Cerebellar cortex (tissue), 1 donor: ENCODE results near the gene STAB2.

ENCODE experiments used
- DNase-seq: peaks from one replicate; pipeline ENCODE4 v3.0.0-alpha.2; 2015; ENCODE audit warnings: low spot score

Gene STAB2

GRCh38 chr12:103783744-103784664 is 196.9 kb downstream of the STAB2 start:
- peak; percentile 29 for DNase-seq

- no peak for DNase-seq
These were observed 198.4 kb downstream of the STAB2 start for GRCh38 chr12:103785243-103786031.

- DNase-seq, result no peak
These were observed 199.1 kb downstream of the STAB2 start for GRCh38 chr12:103786201-103786600.

DNA sequence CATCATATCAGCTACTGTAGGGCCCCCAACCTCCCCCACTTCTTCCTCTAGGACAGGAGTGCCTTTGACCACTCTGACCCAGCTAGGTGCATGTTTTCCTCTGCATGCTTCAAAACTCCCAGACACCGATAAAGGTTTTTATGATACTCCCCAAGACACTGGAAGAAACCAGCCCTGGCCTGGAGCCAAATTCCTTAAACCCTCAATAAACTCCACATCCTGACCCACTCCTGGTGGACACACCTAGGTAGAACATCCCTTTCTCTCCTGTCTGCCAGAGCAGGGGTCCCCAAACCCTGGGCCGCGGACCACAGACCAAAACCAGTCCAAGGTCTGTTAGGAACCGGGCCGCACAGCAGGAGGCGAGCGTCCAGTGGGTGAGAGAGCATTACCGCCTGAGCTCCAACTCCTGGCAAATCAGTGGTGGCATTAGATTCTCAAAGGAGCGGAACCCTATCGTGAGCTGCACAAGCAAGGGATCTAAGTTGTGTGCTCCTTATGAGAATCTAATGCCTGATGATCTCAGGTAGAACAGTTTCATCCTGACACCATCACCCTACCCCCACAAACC is 204.4 kb downstream of the STAB2 start:
- no peak for DNase-seq

DNA sequence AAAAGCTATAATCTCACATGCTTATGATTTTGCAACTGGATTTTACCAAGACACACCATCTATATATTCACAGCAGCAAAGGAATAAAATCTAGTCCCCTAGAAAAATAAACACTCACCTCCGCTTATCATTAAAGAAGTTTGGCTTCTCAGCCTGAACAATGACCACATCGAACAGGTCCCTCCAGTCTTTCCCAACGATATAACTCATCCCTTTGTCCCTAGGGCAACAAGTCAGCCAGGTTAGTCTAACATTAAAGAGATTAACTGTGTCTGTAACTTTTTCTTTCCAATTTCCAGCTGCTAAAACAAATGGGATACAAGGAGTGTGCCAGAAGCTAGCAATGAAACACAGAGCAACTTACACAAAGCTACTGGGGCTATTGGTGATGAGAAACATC is 206.0 kb downstream of the STAB2 start:
- no peak for DNase-seq

DNA sequence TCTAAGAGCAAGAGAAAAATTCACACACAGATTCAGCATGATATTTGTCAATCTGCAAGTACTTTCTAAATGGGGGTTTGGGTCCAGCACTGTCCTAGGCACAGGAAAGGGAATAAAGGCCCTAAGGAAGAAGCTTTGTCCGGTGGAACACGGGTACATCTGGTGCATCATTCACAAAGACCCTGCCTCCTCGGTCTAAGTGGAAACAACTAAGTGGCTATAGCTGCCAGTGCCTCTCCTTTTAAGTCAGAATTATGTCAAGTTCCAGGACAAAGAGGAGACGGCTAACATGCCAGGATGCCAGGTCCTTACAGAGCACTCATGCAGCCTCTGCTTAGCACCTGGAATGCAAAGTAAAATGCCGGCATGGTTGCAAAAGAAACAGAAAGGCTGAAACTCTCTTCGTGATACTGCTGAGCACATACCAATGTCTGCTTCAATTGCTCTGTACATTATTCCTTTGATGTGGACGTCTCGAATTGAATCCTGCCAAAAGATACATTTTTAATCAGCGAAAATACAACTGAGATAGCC is 206.5 kb downstream of the STAB2 start:
- DNase-seq, result no peak

GRCh38 chr12:103794309-103795213 is 207.5 kb downstream of the STAB2 start:
- no peak for DNase-seq

DNA sequence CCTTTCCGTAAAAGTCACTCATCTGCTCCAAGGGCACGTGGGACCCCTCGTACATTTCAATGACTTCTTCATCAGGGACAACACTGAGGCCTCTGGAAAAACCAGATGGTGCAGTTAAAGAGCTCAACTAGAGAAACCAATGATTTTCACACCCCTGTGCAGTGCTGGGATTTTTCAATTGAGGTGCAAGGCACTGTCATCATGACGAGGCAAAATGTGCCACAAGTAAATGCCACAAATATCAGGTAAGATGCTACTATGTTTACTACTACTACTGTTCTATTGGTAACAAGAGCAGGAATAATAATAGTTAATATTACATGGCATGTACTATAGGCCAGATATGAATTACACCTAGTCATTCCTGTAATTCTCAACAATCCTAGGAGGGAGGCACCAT is 211.5 kb downstream of the STAB2 start:
- DNase-seq, result no peak

DNA sequence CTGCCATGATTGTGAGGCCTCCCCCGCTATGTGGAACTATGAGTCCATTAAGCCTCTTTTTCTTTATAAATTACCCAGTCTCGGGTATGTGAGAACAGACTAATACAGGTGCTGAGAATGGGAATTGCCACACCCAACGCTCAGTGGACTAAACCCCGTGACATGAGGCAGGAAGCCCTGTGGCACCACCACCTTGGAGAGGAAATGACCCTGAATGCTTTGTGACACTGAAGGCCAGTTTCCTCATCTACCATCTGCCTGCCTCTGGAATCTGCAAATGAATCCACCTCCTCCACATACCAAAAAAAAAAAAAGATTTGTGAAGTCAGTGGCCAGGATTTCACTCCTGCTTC is 212.4 kb downstream of the STAB2 start:
- no peak for DNase-seq

DNA sequence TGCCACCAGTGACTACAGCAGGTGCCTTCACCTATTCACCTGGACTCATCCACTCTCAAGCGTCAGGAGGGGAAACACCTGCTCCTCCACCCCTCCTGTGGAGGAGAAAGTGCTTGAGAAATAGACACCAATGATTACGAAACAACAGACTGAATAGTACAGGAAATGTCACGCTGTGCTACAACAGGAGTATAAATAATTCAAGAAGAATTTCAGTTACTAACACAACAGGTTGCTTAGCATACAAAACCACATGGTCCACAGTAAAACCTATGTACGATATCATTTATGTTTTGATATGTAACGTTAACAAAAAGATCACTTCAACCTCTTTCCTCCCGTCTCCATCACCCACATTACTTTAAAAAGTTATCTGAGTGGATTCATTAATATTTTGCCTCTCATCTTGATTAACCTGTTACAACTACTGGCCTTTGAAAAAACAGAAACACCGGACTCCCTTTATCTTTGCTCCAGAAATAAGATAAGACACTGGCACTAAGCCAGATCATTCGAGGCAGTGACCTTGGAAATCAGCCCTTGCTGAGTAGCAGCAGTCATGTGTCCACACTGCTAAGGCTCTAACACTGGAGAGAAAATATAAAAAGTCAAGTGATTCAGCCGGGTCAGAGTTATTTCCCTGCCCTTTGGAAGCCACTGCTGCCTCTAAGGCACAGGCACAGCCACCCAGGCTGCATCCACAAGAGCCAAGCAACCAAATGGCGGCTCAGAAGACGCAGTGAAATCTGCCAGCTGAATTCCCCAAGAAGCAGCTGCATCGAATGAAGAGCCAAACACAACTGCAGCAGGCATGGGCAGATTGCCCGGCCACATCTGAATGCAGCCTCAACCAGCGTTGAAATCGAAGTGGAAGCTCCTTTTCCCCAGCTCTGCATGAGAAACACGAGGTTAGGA is 213.0 kb downstream of the STAB2 start:
- DNase-seq, result no peak

- no peak for DNase-seq
These were observed 214.9 kb downstream of the STAB2 start for GRCh38 chr12:103801709-103802585.

DNA sequence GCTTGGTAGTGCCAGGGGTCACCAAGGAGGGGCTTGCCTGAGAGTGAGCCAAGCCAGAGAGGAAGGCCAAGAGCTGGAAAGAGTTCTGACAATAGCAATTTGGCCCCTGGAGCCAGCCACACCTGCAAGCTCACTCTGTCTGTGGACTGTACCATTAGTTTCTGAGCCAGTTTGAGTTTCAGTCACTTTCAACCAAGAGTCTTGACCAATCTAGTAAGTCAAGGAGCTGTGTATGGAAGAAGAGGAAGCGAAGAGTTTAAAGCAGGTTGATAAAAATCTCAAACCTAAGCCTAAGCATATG is 215.5 kb downstream of the STAB2 start:
- DNase-seq, result no peak

DNA sequence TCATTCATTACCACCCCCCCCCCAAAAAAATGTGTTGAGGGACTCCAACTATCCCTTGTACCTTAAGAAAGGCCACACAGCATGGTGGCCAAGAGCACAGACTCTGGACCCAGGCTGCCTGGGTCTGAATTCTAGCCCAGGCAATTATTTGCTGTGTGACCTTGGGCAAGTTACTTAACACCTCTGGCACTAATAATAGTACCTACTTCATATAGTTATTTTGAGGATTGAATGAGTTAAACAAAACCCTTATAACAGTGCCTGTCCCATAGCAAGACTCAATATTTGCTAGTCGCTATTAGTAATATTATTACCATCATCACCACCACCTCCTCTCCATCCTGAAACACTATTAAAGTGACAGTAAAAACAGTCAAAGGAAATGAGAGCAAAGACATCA is 216.8 kb downstream of the STAB2 start:
- DNase-seq, result no peak

DNA sequence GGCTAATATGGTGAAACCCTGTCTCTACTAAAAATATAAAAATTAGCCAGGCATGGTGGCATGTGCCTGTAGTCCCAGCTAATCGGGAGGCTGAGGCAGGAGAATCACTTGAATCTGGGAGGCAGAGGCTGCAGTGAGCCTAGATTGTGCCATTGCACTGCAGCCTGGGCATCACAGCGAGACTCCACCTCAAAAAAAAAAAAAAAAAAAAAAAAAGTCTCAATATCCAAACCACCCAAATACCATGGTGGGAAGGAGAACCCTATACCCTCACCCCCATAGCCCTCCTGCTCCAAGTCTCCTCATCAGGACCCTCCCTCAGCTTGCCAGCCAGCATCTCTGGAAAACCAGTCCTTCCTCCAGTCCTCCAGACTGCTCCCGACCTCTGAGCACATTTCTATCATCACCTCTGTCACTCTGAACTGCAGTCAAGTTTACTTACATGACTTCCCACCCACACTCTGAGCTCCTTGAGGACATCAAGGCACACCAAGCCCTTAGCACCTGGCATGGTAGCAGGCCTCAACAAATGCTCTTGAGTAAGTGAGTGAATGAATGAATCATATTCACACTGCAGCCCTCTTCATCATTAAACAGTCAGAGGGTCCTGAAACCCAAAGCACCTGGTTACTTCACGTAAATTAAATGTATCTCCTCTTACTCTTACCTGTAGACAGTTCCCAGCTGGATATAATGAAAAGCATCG is 218.7 kb downstream of the STAB2 start:
- no peak for DNase-seq

DNA sequence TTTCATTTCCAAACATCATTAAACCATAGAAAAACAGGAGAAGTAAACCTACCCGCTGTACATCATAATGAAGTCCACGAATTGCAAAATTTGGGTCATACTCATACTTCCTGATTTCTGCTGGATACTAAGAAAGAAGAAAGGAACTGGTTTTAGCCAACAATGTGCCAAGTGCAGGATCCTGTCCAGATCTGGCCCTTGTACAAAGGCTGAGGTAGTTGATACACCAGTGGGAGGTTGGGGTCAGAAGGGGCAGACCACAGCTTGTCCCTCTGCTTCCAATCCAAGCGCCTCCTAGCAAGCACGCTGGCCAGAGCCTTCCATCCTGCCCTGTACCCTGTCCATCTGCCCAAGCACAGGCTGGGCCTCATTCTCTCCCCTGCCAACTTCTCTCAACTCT is 219.7 kb downstream of the STAB2 start:
- DNase-seq, result no peak

GRCh38 chr12:103807561-103808238 is 220.6 kb downstream of the STAB2 start:
- DNase-seq, result no peak

DNA sequence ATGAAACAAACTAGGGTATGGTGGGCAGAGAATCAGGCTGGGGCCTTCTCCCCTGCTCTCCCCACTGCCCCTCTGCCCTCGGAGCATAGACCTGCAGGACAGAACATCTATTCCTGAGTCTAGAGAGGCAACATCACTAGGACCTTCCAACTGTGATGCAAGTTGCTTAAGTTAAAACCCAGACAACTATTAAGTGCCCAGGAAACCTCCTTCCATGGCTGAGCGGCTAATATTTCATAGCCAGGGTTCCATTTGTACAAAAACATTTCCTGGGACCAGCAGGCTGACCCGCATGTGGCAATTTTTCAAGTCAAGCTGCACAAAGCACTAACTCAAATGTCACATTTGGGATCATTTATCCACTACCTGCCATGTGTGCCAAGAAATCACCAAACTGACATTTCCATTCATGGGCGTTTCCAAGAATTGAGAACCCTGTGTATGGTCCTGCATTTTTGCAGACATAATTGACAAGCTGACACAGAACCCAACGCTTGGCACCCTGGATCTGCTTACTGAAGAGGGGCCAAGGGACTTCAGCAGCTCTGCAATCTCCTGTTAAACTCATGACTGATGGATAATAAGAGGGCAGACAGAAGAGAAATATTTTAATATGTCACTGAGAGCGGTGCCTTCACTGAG is 221.3 kb downstream of the STAB2 start:
- no peak for DNase-seq

DNA sequence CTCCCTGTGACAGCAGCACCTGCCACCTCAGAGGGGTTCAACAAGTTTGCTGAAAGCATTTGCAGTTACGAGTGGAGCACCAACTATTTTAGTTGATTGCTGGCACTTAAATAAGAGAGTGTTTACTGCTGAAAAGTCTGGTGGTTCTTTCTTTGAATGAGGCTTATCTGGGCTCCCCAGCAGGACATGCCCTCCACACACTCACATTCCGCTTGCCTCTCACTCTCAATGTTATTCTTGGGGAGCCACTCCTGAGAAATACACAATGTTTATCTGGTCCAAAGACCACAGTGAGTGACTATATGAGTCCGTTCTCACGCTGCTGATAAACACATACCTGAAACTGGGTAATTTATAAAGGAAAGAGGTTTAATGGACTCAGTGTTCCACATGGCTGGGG is 222.1 kb downstream of the STAB2 start:
- no peak for DNase-seq
